GM19395 (cell line): Measurements from ENCODE around the gene KCNH4.
"Not testable (repeated sequence)": the region's sequence is repeated elsewhere in the genome, so short reads cannot be mapped to it uniquely, and the experiment has no call there.

Source experiments
- ATAC-seq: cut with Tn5 transposase; IDR thresholded peaks from one replicate; pipeline ENCODE4 v1.9.1; 2021; ENCODE audit warnings: mild to moderate bottlenecking, moderate library complexity; ENCODE audit not compliant: unreplicated experiment

The KCNH4 gene

GRCh38 chr17:42180922-42181850 lies at the start of gene KCNH4:
KCNH4 (minus strand) TSS chr17:42181142; CDS start chr17:42180945, 197 bp downstream.
- ATAC-seq = peak; percentile 54

GRCh38 chr17:42230225-42230624 lies 49.3 kb upstream of the KCNH4 start:
- ATAC-seq = no peak

- no peak for ATAC-seq
Observed at GRCh38 chr17:42227849-42228700, 47.1 kb upstream of the KCNH4 start.

- ATAC-seq = no peak
Observed at GRCh38 chr17:42225646-42226045, 44.7 kb upstream of the KCNH4 start.

GRCh38 chr17:42224651-42225050 lies 43.7 kb upstream of the KCNH4 start:
- ATAC-seq = no peak

- no peak for ATAC-seq
Observed at GRCh38 chr17:42221886-42222745, 41.2 kb upstream of the KCNH4 start.

GRCh38 chr17:42219280-42219679 lies 38.3 kb upstream of the KCNH4 start:
- ATAC-seq = not testable (repeated sequence)

DNA sequence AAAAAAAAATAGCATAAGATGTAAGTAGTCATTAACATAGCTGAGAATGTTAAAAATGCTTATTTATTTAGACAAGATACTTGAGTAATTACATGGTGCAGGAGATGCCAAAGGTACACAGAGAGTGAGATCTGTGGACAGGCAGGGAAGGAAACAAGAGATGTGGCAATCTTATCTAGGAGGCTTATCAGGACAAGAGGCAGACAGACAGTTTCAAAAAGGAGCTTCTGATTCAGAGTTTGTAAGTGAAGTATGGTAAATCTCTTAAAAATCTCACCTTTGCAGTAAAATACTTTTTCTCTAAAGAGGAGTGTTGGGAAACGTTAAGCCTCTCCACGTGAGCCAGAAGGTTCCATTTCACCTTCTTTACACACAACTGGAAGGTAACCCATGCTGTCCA lies 33.2 kb upstream of the KCNH4 start:
- ATAC-seq = no peak

- ATAC-seq = no peak
Observed at GRCh38 chr17:42212382-42212781, 31.4 kb upstream of the KCNH4 start.

DNA sequence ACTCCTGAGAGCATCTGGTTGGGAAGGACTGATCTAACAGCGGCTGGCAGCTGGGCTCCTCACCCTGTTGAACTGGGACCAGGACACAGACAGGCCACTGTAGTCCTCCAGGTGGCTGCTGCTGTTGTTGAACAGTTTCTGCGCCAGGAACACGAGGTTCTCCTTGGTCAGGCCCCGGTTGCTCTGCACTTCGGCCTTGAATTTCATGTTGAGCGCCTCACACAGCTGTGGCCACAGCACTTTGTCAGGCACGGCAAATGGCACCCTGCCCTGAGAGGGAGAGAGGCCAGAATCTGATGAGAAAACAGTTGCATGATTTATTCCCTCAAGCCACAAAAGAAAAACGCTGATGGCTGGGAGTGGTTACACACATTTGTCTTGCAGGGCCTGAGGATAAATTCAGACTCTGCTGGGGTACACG lies 31.0 kb upstream of the KCNH4 start:
- not testable (repeated sequence) for ATAC-seq

GRCh38 chr17:42210046-42210445 lies 29.1 kb upstream of the KCNH4 start:
- no peak for ATAC-seq

- ATAC-seq = not testable (repeated sequence)
Observed at GRCh38 chr17:42206153-42206612, 25.2 kb upstream of the KCNH4 start.

DNA sequence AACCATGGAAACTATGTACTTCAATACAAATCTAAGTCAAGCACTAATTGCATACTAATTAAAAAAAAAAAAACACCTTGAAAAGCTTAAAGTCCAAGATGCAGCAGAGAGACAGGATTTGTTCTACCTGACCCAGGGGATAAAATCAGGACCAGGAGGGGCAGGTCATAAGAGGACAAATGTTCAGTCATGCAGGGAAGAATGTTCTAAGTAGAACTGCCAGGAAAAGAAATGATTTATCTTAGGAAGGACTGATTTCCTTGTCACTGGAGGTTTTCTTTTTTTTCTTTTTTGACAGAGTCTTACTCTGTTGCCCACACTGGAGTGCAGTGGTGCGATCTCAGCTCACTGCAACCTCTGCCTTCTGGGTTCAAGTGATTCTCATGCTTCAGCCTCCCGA lies 22.4 kb upstream of the KCNH4 start:
- ATAC-seq = no peak

- ATAC-seq = no peak
Observed at GRCh38 chr17:42202696-42203095, 21.8 kb upstream of the KCNH4 start.

GRCh38 chr17:42202159-42202558 lies 21.2 kb upstream of the KCNH4 start:
- ATAC-seq = no peak

DNA sequence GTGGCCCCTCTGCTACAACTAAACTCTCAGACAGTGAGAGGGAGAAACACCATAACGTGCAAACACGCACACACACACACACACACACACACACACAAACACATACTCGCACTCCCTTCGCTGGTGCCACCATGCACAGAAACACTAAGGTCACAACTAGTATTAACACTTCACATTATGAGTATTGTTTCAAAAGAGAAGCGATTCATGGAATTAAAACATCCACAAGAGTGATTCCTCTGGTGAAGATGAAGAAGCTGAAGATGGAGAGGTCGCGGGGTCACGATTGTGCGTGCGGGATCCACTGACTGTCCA lies 20.5 kb upstream of the KCNH4 start:
- no peak for ATAC-seq

GRCh38 chr17:42200706-42201457 lies 19.9 kb upstream of the KCNH4 start:
- no peak for ATAC-seq

GRCh38 chr17:42199416-42200011 lies 18.6 kb upstream of the KCNH4 start:
- no peak for ATAC-seq

- no peak for ATAC-seq
Observed at GRCh38 chr17:42198897-42199296, 18.0 kb upstream of the KCNH4 start.
